ENCODE data around the gene SMC1B. TPM values are rescaled to one million over a fixed set of nuclear protein-coding genes. Genes with fewer than 3 reads are reported as not detected.
"Not testable (repeated sequence)": the region's sequence is repeated elsewhere in the genome, so short reads cannot be mapped to it uniquely, and the experiment has no call there.

Gene SMC1B
- total RNA-seq, 1 donor from 2014 or later = not detected

DNA sequence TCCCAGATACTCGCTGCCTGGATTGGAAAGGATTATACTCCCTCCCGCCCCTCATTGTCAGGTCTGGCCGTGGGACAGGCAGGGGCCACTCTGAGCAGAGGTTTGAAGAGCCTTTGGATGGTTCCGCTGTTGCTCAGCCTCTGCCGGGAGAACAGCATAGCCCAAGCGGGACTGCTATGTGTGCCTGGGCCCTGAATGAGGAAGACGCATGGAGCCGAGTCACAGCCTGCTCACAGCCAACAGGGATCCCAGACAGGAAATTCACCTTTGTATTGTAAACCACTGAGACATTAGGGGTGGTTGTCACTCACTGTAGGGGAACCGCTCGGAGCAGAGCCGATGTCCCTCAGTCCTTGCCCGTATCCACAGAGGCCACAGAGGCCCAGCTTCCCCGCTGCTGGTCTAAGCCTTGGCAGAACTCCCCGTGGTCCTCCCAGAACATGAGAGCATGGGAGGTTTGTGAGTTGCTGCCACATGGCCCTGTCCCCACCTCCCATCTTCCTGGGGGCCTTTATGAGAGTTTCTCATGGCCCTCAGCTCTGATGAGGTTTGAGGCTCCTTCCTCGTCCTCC, 114.4 kb downstream of the SMC1B start:
- TF ChIP-seq, protein P1, sequence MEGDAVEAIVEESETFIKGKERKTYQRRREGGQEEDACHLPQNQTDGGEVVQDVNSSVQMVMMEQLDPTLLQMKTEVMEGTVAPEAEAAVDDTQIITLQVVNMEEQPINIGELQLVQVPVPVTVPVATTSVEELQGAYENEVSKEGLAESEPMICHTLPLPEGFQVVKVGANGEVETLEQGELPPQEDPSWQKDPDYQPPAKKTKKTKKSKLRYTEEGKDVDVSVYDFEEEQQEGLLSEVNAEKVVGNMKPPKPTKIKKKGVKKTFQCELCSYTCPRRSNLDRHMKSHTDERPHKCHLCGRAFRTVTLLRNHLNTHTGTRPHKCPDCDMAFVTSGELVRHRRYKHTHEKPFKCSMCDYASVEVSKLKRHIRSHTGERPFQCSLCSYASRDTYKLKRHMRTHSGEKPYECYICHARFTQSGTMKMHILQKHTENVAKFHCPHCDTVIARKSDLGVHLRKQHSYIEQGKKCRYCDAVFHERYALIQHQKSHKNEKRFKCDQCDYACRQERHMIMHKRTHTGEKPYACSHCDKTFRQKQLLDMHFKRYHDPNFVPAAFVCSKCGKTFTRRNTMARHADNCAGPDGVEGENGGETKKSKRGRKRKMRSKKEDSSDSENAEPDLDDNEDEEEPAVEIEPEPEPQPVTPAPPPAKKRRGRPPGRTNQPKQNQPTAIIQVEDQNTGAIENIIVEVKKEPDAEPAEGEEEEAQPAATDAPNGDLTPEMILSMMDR (IDR thresholded peaks at IDR 0.05; ENCODE audit: borderline replicate concordance) = no peak
- Histone ChIP-seq H3K4me1 (no peaks in the 10 kb centered on the region), H3K4me3 (no peak overlapping the region), H3K27me3 (ENCODE audit: low read depth) (no peaks in the 10 kb centered on the region), H3K36me3 (no peaks in the 10 kb centered on the region), H3K27ac (replicated peaks) (no peak overlapping the region), H3K9me3 (replicated peaks) (no peaks in the 10 kb centered on the region)
- no peak for DNase-seq
- intact Hi-C loops (cut with micrococcal nuclease) = no loop called here

DNA sequence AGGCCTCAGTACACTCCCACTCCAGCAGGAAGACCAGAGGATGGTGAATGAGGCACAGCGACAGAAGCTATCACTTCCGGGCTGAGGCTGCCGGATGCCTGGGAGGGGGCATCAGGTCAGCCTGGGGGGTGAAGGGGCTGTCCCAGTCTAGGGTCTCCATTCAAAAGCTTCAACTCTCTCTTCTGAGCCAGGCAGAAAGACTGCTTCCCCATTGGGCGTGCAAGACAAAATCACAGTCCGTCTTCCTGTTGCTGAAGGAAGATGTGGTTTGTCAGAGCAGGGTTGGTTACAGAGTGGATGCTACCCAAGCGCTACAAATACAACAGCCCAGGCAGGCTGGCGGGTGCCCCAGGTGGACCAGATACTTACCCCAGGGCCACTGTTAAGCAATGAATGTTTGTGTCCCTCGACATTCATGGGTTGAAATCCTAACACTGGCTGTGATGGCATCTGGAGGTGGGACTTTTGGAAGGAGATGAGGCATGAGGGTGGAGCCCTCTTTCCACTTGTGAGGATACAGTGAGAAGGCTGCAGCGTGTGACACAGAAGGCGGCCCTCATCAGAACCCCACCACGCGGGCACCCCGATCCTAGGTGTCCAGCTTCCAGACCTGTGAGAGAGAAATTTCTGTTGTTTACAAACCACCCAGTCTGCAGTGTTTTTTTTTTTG, 116.6 kb downstream of the SMC1B start:
- intact Hi-C loops (cut with micrococcal nuclease) = no loop called here
- H3K36me3 ChIP-seq = no peaks in the 10 kb centered on the region
- TF ChIP-seq, protein P1 (IDR thresholded peaks at IDR 0.05; ENCODE audit: borderline replicate concordance) = no peak
- no peaks in the 10 kb centered on the region for H3K9me3 ChIP-seq (replicated peaks)
- no peaks in the 10 kb centered on the region for H3K27me3 ChIP-seq (ENCODE audit: low read depth)
- H3K4me3 ChIP-seq = no peak overlapping the region
- H3K27ac ChIP-seq (replicated peaks) = no peak overlapping the region
- H3K4me1 ChIP-seq = no peaks in the 10 kb centered on the region
- no peak for DNase-seq

DNA sequence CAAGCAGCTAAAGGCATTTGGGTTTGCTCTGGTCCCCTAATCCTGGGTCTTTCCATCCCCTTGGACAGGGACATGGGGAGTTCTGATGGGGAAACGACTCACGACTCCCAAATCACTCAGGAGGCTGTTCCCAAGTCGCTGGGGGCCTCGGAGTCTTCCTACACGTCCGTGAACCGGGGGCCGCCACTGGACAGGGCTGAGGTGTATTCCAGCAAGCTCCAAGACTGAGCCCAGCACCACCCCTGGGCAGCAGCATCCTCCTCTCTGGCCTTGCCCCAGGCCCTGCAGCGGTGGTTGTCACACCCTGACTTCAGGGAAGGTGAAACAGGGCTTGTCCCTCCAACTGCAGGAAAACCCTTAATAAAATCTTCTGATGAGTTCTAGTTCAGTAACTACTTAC, 117.9 kb downstream of the SMC1B start:
- Histone ChIP-seq H3K4me1 (no peaks in the 10 kb centered on the region), H3K4me3 (no peak overlapping the region), H3K27ac (replicated peaks) (no peak overlapping the region), H3K27me3 (ENCODE audit: low read depth) (no peaks in the 10 kb centered on the region), H3K36me3 (no peaks in the 10 kb centered on the region), H3K9me3 (replicated peaks) (no peaks in the 10 kb centered on the region)
- no peak for DNase-seq
- intact Hi-C loops (cut with micrococcal nuclease) = no loop called here
- TF ChIP-seq, protein P1 (IDR thresholded peaks at IDR 0.05; ENCODE audit: borderline replicate concordance) = no peak

DNA sequence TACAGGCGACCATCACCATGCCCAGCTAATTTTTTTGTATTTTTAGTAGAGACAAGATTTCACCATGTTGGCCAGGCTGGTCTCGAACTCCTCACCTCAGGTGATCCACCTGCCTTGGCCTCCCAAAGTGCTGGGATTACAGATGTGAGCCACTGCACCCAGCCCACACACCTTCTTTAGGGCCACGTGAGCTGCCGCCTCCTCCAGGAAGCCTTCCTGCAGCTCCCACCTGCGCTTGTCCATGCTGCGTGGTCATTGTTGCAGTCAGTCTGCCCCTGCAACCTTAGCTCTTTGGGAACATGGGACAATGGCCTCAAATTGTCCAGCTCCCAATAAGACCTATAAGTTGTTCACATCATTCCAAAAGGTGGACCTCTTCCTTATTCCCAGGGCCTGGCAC, 118.4 kb downstream of the SMC1B start:
- H3K4me1 ChIP-seq; H3K27ac ChIP-seq (replicated peaks); H3K27me3 ChIP-seq (ENCODE audit: low read depth); DNase-seq; H3K36me3 ChIP-seq; H3K9me3 ChIP-seq (replicated peaks); H3K4me3 ChIP-seq; intact Hi-C loops (cut with micrococcal nuclease): not testable (repeated sequence)

Other genes starting within 250 kb of the SMC1B start
- 12.9 TPM for gene NUP50, start 249.7 kb downstream of the SMC1B start, total RNA-seq
- 18.6 TPM for gene KIAA0930, start 172.7 kb downstream of the SMC1B start, total RNA-seq
- not detected for gene UPK3A, start 128.7 kb downstream of the SMC1B start, total RNA-seq
- 14.1 TPM for gene FAM118A, start 103.7 kb downstream of the SMC1B start, total RNA-seq
- gene RIBC2, start 94 bp upstream of the SMC1B start, total RNA-seq = not detected
- gene FBLN1, start 89.3 kb upstream of the SMC1B start, total RNA-seq = 82.8 TPM